A549 (cell line): Measurements from ENCODE around the gene UNC5C. TPM values are rescaled to one million over a fixed set of nuclear protein-coding genes. Genes with fewer than 3 reads are reported as not detected.

Experiments used
- ATAC-seq, 2 experiments: fragments of 200-7000 bp in 1 of 2; fragments of >200 bp in 1 of 2; cut with Nextera tagmentation in 1 of 2; cut with Tn5 transposase in 1 of 2; 3 replicates each; pipeline versions ENCODE4 v1.8.0 to v1.9.1; 2018 to 2020; ENCODE audit warnings: mild to moderate bottlenecking in 1 of 2, moderate library complexity in 1 of 2
- CTCF ChIA-PET: fragments of 300-600 bp; sonication (Branson Sonifier 250); formaldehyde crosslinking; extraction: SDS; loops from one replicate; lab custom pipeline; 2021; ENCODE audit warnings: antibody characterized with exemption, inconsistent platforms; lab: Yijun Ruan, JAX
- POLR2A ChIA-PET: fragments of 350-600 bp; formaldehyde crosslinking; extraction: SDS; loops from one replicate; lab custom pipeline; 2021; ENCODE audit warnings: antibody characterized with exemption, inconsistent platforms; lab: Yijun Ruan, JAX
- DNase-seq, 2 experiments: peaks; one replicate each; pipeline versions ENCODE4 v3.0.0 to v3.0.0-alpha.2; 2011 to 2016; ENCODE audit warnings: low read depth in 1 of 2, low spot score in 1 of 2
- FAIRE-seq: peaks from 2 replicates; lab custom pipeline; 2011; peaks lifted over from hg19 to GRCh38; lab: Jason Lieb, UNC
- H3K27ac ChIP-seq, 2 experiments: fragments of >200 bp; sonication (Bioruptor Twin); formaldehyde crosslinking; 3 replicates each; pipeline ENCODE4 v1.5.1; 2016 to 2017
- H3K4me1 ChIP-seq: fragments of >200 bp; sonication (Bioruptor Twin); formaldehyde crosslinking; 3 replicates; pipeline ENCODE4 v1.6.1; 2016
- H3K4me2 ChIP-seq: fragments of >200 bp; sonication (Bioruptor Twin); formaldehyde crosslinking; 3 replicates; pipeline ENCODE4 v1.6.1; 2016
- H3K4me3 ChIP-seq: fragments of >200 bp; sonication (Bioruptor Twin); formaldehyde crosslinking; 3 replicates; pipeline ENCODE4 v1.5.1; 2016
- H3K9me3 ChIP-seq: fragments of >200 bp; sonication (Bioruptor Twin); formaldehyde crosslinking; 3 replicates; pipeline ENCODE4 v1.6.1; 2016
- BHLHE40 ChIP-seq: IDR thresholded peaks from 2 replicates; pipeline ENCODE4 v1.6.1; 2012; ENCODE audit warnings: low read depth, low read length, inconsistent platforms
- CBX2 ChIP-seq: fragments of 200-600 bp; sonication (generic); IDR thresholded peaks from 2 replicates; pipeline ENCODE4 v1.6.1; 2016; ENCODE audit warnings: low read depth, mild to moderate bottlenecking, borderline replicate concordance
- CEBPB ChIP-seq, 2 experiments: fragments of >200 bp in 1 of 2; sonication (Bioruptor Twin) in 1 of 2; formaldehyde crosslinking in 1 of 2; IDR thresholded peaks; 2 replicates each; pipeline ENCODE4 v1.6.1; 2012 to 2016
- CHD4 ChIP-seq: fragments of 200-600 bp; sonication (generic); IDR thresholded peaks from 2 replicates; pipeline ENCODE4 v1.6.1; 2016; ENCODE audit warnings: antibody characterized with exemption, mild to moderate bottlenecking, borderline replicate concordance
- EP300 ChIP-seq, 2 experiments: fragments of >200 bp; sonication (Bioruptor Twin); formaldehyde crosslinking; IDR thresholded peaks; 2 replicates in 1 of 2; 3 replicates in 1 of 2; pipeline ENCODE4 v1.6.1; 2016 to 2017
- ESRRA ChIP-seq: fragments of 150-350 bp; IDR thresholded peaks from 2 replicates; pipeline ENCODE4 v1.6.1; 2014; ENCODE audit warnings: mild to moderate bottlenecking, low read length, borderline replicate concordance
- GATA3 ChIP-seq: IDR thresholded peaks from 2 replicates; pipeline ENCODE4 v1.6.1; 2012; ENCODE audit warnings: borderline replicate concordance
- HOXA7 ChIP-seq: fragments of 250-450 bp; sonication (Bioruptor Pico); IDR thresholded peaks from 2 replicates; pipeline ENCODE4 v1.5.0; 2020; ENCODE audit warnings: mild to moderate bottlenecking, moderate library complexity
- HOXB13 ChIP-seq: fragments of 250-450 bp; sonication (Bioruptor Pico); IDR thresholded peaks from 2 replicates; pipeline ENCODE4 v1.5.0; 2020; ENCODE audit warnings: low read depth, mild to moderate bottlenecking, moderate library complexity
- KDM1A ChIP-seq: fragments of 200-600 bp; sonication (generic); IDR thresholded peaks from 2 replicates; pipeline ENCODE4 v1.6.1; 2016; ENCODE audit warnings: low read depth, mild to moderate bottlenecking
- MAFK ChIP-seq: fragments of 450-650 bp; IDR thresholded peaks from 2 replicates; pipeline ENCODE4 v1.6.1; 2014; ENCODE audit not compliant: partially characterized antibody
- MYC ChIP-seq: IDR thresholded peaks from 2 replicates; pipeline ENCODE4 v1.6.1; 2012; ENCODE audit warnings: mild to moderate bottlenecking, inconsistent platforms, low read length, improper control_type of control experiment, borderline replicate concordance
- NFE2L2 ChIP-seq: fragments of 150-350 bp; conservative IDR thresholded peaks from 2 replicates; pipeline ENCODE4 v1.6.1; 2014; ENCODE audit warnings: low read length
- NPAS2 ChIP-seq: fragments of 250-450 bp; sonication (Bioruptor Pico); IDR thresholded peaks from 2 replicates; pipeline ENCODE4 v1.8.0; 2022; ENCODE audit warnings: mild to moderate bottlenecking, moderate library complexity, borderline replicate concordance
- NR3C1 ChIP-seq: fragments of >200 bp; sonication (Bioruptor Twin); formaldehyde crosslinking; IDR thresholded peaks from 3 replicates; pipeline ENCODE4 v1.6.1; 2017
- PHF8 ChIP-seq: fragments of 200-600 bp; sonication (generic); IDR thresholded peaks from 2 replicates; pipeline ENCODE4 v1.6.1; 2016; ENCODE audit warnings: low read depth, mild to moderate bottlenecking, antibody characterized with exemption, moderate library complexity, borderline replicate concordance
- POLR2AphosphoS2 ChIP-seq: conservative IDR thresholded peaks from 2 replicates; pipeline ENCODE4 v1.6.1; 2012; ENCODE audit warnings: low read length, improper control_type of control experiment, inconsistent platforms
- RARB ChIP-seq: fragments of 250-450 bp; sonication (Bioruptor Pico); IDR thresholded peaks from 2 replicates; pipeline ENCODE4 v1.8.0; 2021; ENCODE audit warnings: mild to moderate bottlenecking, moderate library complexity
- RCOR1 ChIP-seq: fragments of 150-350 bp; IDR thresholded peaks from 2 replicates; pipeline ENCODE4 v1.6.1; 2014; ENCODE audit warnings: antibody characterized with exemption, low read length, low read depth
- RNF2 ChIP-seq: fragments of 200-600 bp; sonication (generic); IDR thresholded peaks from 2 replicates; pipeline ENCODE4 v1.6.1; 2016; ENCODE audit warnings: low read depth, mild to moderate bottlenecking, antibody characterized with exemption, moderate library complexity, borderline replicate concordance
- SREBF2 ChIP-seq: fragments of 450-650 bp; IDR thresholded peaks from 2 replicates; pipeline ENCODE4 v1.6.1; 2014; ENCODE audit warnings: mild to moderate bottlenecking, moderate library complexity
- TFCP2L1 ChIP-seq: fragments of 250-450 bp; sonication (Bioruptor Pico); IDR thresholded peaks from 2 replicates; pipeline ENCODE4 v1.5.0; 2021; ENCODE audit warnings: mild to moderate bottlenecking
- ZFP36 ChIP-seq: fragments of 450-650 bp; IDR thresholded peaks from 2 replicates; pipeline ENCODE4 v1.6.1; 2014; ENCODE audit warnings: borderline replicate concordance; ENCODE audit not compliant: partially characterized antibody
- ZNF302 ChIP-seq: fragments of 250-450 bp; sonication (Bioruptor Pico); IDR thresholded peaks from 2 replicates; pipeline ENCODE4 v1.9.0; 2021; ENCODE audit warnings: inconsistent platforms, mild to moderate bottlenecking, moderate library complexity
- ZSCAN20 ChIP-seq: fragments of 250-450 bp; sonication (Bioruptor Pico); IDR thresholded peaks from 2 replicates; pipeline ENCODE4 v1.8.0; 2022; ENCODE audit warnings: mild to moderate bottlenecking, moderate library complexity
- WGBS: methylation state at CpG from one replicate; pipeline ENCODE4 v1.1.6; 2017; ENCODE audit errors: missing lambda C conversion rate; 5-methylcytosine and 5-hydroxymethylcytosine counted together
- polyA plus RNA-seq, 4 experiments: library from polyadenylated mRNA; depleted of rRNA in 3 of 4; stranded (reverse); fragments of >200 nt; fragmentation: RNase III in 1 of 4; extraction: RNeasy Plus Mini Kit Qiagen cat#74134 plus additional on column Dnase treatment in 1 of 4; gene quantifications; 2 replicates in 3 of 4; 3 replicates in 1 of 4; pipeline ENCODE4 v1.2.3, GENCODE V29; 2011 to 2017
- TF ChIP-seq, protein P1 (sequence below): fragments of 250-450 bp; sonication (Bioruptor Pico); IDR thresholded peaks from 2 replicates; pipeline ENCODE4 v1.5.0; 2021; ENCODE audit warnings: mild to moderate bottlenecking, moderate library complexity, borderline replicate concordance
- TF ChIP-seq, protein P2 (sequence below): fragments of 150-350 bp; IDR thresholded peaks from 2 replicates; pipeline ENCODE4 v1.6.1; 2014; ENCODE audit warnings: low read depth, mild to moderate bottlenecking, low read length
- TF ChIP-seq, protein P3 (sequence below): IDR thresholded peaks from 2 replicates; pipeline ENCODE4 v1.6.1; 2012
- TF ChIP-seq, protein P4 (sequence below): fragments of 450-650 bp; IDR thresholded peaks from 2 replicates; pipeline ENCODE4 v1.6.1; 2014; ENCODE audit warnings: antibody characterized with exemption
- TF ChIP-seq, protein P5 (sequence below): fragments of 200-600 bp; sonication (generic); IDR thresholded peaks from 2 replicates; pipeline ENCODE4 v1.6.1; 2016; ENCODE audit warnings: antibody characterized with exemption, mild to moderate bottlenecking, moderate library complexity

Gene UNC5C
- polyA plus RNA-seq, 2 of the 4 experiments (the other 2 are of a cell fraction) = 0.13 TPM; not detected in 1

DNA sequence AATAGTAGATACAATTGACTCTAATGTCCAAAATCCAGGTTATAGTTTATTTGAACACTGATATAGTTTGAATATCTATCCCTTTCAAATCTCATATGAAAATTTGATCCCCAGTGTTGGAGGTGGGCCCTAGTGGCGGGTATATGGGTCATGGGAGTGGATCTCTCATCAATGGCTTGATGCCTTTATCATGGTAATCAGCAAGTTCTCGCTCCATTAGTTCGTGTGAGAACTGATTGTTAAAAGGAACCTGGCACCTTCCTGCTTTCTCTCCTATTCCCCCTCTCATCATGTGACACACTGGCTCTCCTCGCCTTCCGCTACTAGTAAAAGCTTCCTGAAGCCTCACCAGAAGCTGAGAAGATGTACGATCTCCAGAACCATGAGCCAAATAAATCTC, 70.1 kb downstream of the UNC5C start:
- 75% methylated on average over 6 of the region's 6 CpGs for WGBS
- CTCF ChIA-PET = no interaction called here
- no peak overlapping the region for H3K27ac ChIP-seq
- TF ChIP-seq TFCP2L1 (no peak), HOXB13 (CRISPR knock-in tag) (no peak), RARB (no peak), ZFP36 (no peak), EP300 (IDR thresholded peaks at IDR 0.05) (no peak), GATA3 (no peak), RNF2 (no peak), PHF8 (no peak), NPAS2 (CRISPR knock-in tag) (no peak), NFE2L2 (no peak), BHLHE40 (no peak), ZSCAN20 (CRISPR knock-in tag) (no peak), KDM1A (no peak)
- TF ChIP-seq, protein P1, sequence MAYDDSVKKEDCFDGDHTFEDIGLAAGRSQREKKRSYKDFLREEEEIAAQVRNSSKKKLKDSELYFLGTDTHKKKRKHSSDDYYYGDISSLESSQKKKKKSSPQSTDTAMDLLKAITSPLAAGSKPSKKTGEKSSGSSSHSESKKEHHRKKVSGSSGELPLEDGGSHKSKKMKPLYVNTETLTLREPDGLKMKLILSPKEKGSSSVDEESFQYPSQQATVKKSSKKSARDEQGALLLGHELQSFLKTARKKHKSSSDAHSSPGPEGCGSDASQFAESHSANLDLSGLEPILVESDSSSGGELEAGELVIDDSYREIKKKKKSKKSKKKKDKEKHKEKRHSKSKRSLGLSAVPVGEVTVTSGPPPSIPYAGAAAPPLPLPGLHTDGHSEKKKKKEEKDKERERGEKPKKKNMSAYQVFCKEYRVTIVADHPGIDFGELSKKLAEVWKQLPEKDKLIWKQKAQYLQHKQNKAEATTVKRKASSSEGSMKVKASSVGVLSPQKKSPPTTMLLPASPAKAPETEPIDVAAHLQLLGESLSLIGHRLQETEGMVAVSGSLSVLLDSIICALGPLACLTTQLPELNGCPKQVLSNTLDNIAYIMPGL (CRISPR knock-in tag) = no peak
- TF ChIP-seq, protein P2, sequence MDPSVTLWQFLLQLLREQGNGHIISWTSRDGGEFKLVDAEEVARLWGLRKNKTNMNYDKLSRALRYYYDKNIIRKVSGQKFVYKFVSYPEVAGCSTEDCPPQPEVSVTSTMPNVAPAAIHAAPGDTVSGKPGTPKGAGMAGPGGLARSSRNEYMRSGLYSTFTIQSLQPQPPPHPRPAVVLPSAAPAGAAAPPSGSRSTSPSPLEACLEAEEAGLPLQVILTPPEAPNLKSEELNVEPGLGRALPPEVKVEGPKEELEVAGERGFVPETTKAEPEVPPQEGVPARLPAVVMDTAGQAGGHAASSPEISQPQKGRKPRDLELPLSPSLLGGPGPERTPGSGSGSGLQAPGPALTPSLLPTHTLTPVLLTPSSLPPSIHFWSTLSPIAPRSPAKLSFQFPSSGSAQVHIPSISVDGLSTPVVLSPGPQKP = no peak
- TF ChIP-seq, protein P3, sequence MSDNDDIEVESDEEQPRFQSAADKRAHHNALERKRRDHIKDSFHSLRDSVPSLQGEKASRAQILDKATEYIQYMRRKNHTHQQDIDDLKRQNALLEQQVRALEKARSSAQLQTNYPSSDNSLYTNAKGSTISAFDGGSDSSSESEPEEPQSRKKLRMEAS = no peak
- TF ChIP-seq, all 56 proteins: peak for 0
- FAIRE-seq = no peak
- DNase-seq = no peak
- no peak for ATAC-seq
- Histone ChIP-seq H3K4me3 (no peak overlapping the region), H3K9me3 (no peaks in the 10 kb centered on the region), H3K4me2 (no peak overlapping the region), H3K4me1 (no peaks in the 10 kb centered on the region)
- POLR2A ChIA-PET = no interaction called here

DNA sequence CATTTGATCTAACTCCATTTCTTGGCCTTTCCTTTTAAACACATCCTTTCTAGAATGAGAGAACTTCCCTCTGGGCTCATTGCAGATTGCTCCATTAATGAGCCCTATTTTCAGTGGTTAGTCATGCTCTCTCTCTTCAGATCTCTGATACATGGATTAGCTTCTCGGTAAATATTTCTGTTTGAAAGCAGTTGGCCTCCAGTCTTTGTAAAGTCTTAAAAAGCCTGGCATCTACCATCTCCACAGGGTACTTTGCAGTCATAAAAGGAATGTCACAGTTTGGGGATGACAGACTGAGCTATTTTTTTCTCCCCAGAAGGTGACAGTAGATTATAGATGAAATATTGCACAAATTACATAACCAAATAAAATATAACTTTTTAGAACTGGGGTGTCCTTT, 72.7 kb downstream of the UNC5C start:
- 88% methylated on average over 1 of the region's 1 CpG for WGBS
- no peak for FAIRE-seq
- ChIA-PET CTCF (no interaction called here), POLR2A (no interaction called here)
- Histone ChIP-seq H3K27ac (no peak overlapping the region), H3K9me3 (no peaks in the 10 kb centered on the region), H3K4me2 (no peak overlapping the region), H3K4me1 (no peaks in the 10 kb centered on the region)
- DNase-seq = no peak
- ATAC-seq = no peak
- TF ChIP-seq ZSCAN20 (CRISPR knock-in tag) (no peak), CEBPB (IDR thresholded peaks at IDR 0.05) (no peak), EP300 (IDR thresholded peaks at IDR 0.05) (no peak), MAFK (no peak)
- TF ChIP-seq, all 56 proteins: peak for 0
- no peak overlapping the region for H3K4me3 ChIP-seq

DNA sequence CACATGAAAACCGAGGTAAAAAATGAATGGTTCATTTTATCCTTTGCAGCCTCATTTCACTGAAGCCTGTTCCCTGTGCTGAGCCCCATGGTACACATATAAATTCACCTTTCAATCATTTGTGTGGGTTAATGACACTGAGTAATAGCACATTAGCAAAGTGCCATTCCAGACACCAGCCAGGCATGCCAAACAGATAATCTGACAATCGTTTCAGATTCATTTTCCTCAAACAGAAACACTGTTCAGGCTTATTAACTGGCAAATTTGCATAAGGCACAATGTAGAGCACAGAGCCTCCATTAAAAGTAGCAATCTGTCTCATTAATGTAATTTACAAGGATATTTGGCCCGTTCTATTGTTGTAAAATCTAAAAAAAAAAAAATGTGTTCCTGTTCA, 76.2 kb downstream of the UNC5C start:
- CTCF ChIA-PET = no interaction called here
- 34% methylated on average over 3 of the region's 3 CpGs for WGBS
- H3K9me3 ChIP-seq = no peaks in the 10 kb centered on the region
- H3K4me2 ChIP-seq = no peak overlapping the region
- no peak overlapping the region for H3K27ac ChIP-seq
- DNase-seq (no peak), ATAC-seq (no peak), FAIRE-seq (no peak)
- H3K4me1 ChIP-seq = no peaks in the 10 kb centered on the region
- H3K4me3 ChIP-seq = no peak overlapping the region
- POLR2A ChIA-PET = no interaction called here
- no peak for TF ChIP-seq CHD4
- no peak for TF ChIP-seq NR3C1
- TF ChIP-seq HOXA7 (CRISPR knock-in tag) = no peak
- TF ChIP-seq, protein P4, sequence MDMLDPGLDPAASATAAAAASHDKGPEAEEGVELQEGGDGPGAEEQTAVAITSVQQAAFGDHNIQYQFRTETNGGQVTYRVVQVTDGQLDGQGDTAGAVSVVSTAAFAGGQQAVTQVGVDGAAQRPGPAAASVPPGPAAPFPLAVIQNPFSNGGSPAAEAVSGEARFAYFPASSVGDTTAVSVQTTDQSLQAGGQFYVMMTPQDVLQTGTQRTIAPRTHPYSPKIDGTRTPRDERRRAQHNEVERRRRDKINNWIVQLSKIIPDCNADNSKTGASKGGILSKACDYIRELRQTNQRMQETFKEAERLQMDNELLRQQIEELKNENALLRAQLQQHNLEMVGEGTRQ = no peak
- TF ChIP-seq, protein P5, sequence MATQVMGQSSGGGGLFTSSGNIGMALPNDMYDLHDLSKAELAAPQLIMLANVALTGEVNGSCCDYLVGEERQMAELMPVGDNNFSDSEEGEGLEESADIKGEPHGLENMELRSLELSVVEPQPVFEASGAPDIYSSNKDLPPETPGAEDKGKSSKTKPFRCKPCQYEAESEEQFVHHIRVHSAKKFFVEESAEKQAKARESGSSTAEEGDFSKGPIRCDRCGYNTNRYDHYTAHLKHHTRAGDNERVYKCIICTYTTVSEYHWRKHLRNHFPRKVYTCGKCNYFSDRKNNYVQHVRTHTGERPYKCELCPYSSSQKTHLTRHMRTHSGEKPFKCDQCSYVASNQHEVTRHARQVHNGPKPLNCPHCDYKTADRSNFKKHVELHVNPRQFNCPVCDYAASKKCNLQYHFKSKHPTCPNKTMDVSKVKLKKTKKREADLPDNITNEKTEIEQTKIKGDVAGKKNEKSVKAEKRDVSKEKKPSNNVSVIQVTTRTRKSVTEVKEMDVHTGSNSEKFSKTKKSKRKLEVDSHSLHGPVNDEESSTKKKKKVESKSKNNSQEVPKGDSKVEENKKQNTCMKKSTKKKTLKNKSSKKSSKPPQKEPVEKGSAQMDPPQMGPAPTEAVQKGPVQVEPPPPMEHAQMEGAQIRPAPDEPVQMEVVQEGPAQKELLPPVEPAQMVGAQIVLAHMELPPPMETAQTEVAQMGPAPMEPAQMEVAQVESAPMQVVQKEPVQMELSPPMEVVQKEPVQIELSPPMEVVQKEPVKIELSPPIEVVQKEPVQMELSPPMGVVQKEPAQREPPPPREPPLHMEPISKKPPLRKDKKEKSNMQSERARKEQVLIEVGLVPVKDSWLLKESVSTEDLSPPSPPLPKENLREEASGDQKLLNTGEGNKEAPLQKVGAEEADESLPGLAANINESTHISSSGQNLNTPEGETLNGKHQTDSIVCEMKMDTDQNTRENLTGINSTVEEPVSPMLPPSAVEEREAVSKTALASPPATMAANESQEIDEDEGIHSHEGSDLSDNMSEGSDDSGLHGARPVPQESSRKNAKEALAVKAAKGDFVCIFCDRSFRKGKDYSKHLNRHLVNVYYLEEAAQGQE = no peak
- TF ChIP-seq ESRRA = no peak
- no peak for TF ChIP-seq SREBF2
- no peak for TF ChIP-seq POLR2AphosphoS2
- TF ChIP-seq ZNF302 (CRISPR knock-in tag) = no peak
- no peak for TF ChIP-seq MYC
- no peak for TF ChIP-seq CBX2
- no peak for TF ChIP-seq RCOR1
